Endodermal cell (in vitro differentiated cells): Measurements from ENCODE around the gene METAP1D. TPM values are rescaled to one million over a fixed set of nuclear protein-coding genes. Genes with fewer than 3 reads are reported as not detected.

Experiments used
- DNase-seq: peaks from one replicate; pipeline ENCODE4 v3.0.0-alpha.2; 2017
- H3K27ac ChIP-seq: 2 replicates; pipeline ENCODE4 v1.5.1; 2013; ENCODE audit warnings: mild to moderate bottlenecking, low read depth, low read length, moderate library complexity
- H3K27me3 ChIP-seq: 2 replicates; pipeline ENCODE4 v1.6.1; 2013; ENCODE audit warnings: mild to moderate bottlenecking, low read length, moderate library complexity; ENCODE audit not compliant: insufficient read depth, control insufficient read depth, poor library complexity, severe bottlenecking
- H3K36me3 ChIP-seq: 2 replicates; pipeline ENCODE4 v1.7.0; 2013; ENCODE audit warnings: mild to moderate bottlenecking, low read length, moderate library complexity; ENCODE audit not compliant: control insufficient read depth, insufficient read depth
- H3K4me1 ChIP-seq: one replicate; pipeline ENCODE4 v1.7.0; 2013; ENCODE audit warnings: low read length; ENCODE audit not compliant: control insufficient read depth, insufficient read depth
- H3K4me3 ChIP-seq: 2 replicates; pipeline ENCODE4 v1.5.1; 2013; ENCODE audit warnings: mild to moderate bottlenecking, low read length, moderate library complexity
- H3K9ac ChIP-seq: 2 replicates; pipeline ENCODE4 v1.6.1; 2013; ENCODE audit warnings: mild to moderate bottlenecking, low read length, moderate library complexity; ENCODE audit not compliant: poor library complexity, severe bottlenecking; ENCODE audit errors: extremely low read depth
- H3K9me3 ChIP-seq: 2 replicates; pipeline ENCODE4 v1.6.1; 2013; ENCODE audit warnings: mild to moderate bottlenecking, low read length, moderate library complexity; ENCODE audit not compliant: control insufficient read depth
- H3K27ac Mint-ChIP-seq: 2 replicates; pipeline ENCODE4 v1.8.0; 2020; ENCODE audit warnings: mixed read lengths
- H3K27me3 Mint-ChIP-seq: 2 replicates; pipeline ENCODE4 v1.8.0; 2021; ENCODE audit warnings: mild to moderate bottlenecking, mixed read lengths; ENCODE audit not compliant: insufficient read depth
- H3K36me3 Mint-ChIP-seq: 2 replicates; pipeline ENCODE4 v1.8.0; 2020; ENCODE audit warnings: low read depth, mixed read lengths
- H3K4me1 Mint-ChIP-seq: 2 replicates; pipeline ENCODE4 v1.8.0; 2020; ENCODE audit warnings: mixed read lengths
- H3K4me3 Mint-ChIP-seq: 2 replicates; pipeline ENCODE4 v1.8.0; 2020; ENCODE audit warnings: mild to moderate bottlenecking, moderate library complexity, mixed read lengths
- H3K9me3 Mint-ChIP-seq: 2 replicates; pipeline ENCODE4 v1.8.0; 2020; ENCODE audit warnings: mild to moderate bottlenecking, mixed read lengths
- WGBS, 2 experiments: methylation state at CpG; one replicate each; pipeline versions ENCODE4 v1.1.5 to v1.1.7; 2013; ENCODE audit warnings: missing lambda C conversion rate in 2 of 2, mixed read lengths in 1 of 2; ENCODE audit not compliant: insufficient coverage in 1 of 2, insufficient read length in 1 of 2; 5-methylcytosine and 5-hydroxymethylcytosine counted together
- total RNA-seq, 2 donors: library from RNA; stranded (reverse); fragmentation: NEBNext Ultra II Directional in 1 of 2; extraction: Animal tissue kit (Norgen Biotek cat#: 25700) in 1 of 2; gene quantifications; 2 replicates in 1 of 2; 3 replicates in 1 of 2; pipeline ENCODE4 v1.2.1, GENCODE V29; 2021
- TF ChIP-seq, protein P1 (sequence below): fragments of 200-600 bp; sonication (generic); conservative IDR thresholded peaks from 2 replicates; pipeline ENCODE4 v1.5.0; 2021; ENCODE audit warnings: antibody characterized with exemption, mild to moderate bottlenecking

The METAP1D gene
- total RNA-seq, 2 donors from 2014 or later = 6.0 to 6.5 TPM

DNA sequence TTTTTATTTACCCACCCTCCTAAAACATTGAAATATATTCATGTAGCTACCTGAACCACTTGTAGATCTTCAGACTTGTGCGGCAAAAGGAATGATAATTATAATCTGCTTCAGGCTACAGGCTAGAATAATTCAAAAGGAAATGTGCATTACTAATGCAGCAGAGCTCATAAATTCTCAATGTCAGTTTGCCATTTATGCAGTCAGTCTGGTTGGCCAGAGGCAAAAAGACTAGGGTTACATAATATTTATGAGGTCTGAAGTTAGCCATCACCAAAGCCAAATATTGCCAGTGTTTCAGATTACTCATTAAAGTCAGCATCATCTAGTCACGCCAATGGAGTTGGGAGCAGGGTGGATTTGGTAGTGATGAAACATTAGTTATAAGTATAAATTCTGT lies 38.9 kb downstream of the METAP1D start:
- Mint-ChIP-seq H3K36me3 (no peaks in the 10 kb centered on the region), H3K4me1 (no peaks in the 10 kb centered on the region), H3K27me3 (no peaks in the 10 kb centered on the region), H3K27ac (no peak overlapping the region), H3K4me3 (no peak overlapping the region), H3K9me3 (no peaks in the 10 kb centered on the region)
- Histone ChIP-seq H3K27ac (peak overlapping the region; percentile 16), H3K9ac (no peak overlapping the region), H3K36me3 (no peaks in the 10 kb centered on the region), H3K9me3 (no peaks in the 10 kb centered on the region), H3K4me3 (no peak overlapping the region), H3K27me3 (no peaks in the 10 kb centered on the region), H3K4me1 (no peaks in the 10 kb centered on the region)
- no peak for DNase-seq
- WGBS, 2 experiments = 67 to 96% methylated on average over 1 of the region's 2 CpGs
- TF ChIP-seq, protein P1, sequence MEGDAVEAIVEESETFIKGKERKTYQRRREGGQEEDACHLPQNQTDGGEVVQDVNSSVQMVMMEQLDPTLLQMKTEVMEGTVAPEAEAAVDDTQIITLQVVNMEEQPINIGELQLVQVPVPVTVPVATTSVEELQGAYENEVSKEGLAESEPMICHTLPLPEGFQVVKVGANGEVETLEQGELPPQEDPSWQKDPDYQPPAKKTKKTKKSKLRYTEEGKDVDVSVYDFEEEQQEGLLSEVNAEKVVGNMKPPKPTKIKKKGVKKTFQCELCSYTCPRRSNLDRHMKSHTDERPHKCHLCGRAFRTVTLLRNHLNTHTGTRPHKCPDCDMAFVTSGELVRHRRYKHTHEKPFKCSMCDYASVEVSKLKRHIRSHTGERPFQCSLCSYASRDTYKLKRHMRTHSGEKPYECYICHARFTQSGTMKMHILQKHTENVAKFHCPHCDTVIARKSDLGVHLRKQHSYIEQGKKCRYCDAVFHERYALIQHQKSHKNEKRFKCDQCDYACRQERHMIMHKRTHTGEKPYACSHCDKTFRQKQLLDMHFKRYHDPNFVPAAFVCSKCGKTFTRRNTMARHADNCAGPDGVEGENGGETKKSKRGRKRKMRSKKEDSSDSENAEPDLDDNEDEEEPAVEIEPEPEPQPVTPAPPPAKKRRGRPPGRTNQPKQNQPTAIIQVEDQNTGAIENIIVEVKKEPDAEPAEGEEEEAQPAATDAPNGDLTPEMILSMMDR = no peak

DNA sequence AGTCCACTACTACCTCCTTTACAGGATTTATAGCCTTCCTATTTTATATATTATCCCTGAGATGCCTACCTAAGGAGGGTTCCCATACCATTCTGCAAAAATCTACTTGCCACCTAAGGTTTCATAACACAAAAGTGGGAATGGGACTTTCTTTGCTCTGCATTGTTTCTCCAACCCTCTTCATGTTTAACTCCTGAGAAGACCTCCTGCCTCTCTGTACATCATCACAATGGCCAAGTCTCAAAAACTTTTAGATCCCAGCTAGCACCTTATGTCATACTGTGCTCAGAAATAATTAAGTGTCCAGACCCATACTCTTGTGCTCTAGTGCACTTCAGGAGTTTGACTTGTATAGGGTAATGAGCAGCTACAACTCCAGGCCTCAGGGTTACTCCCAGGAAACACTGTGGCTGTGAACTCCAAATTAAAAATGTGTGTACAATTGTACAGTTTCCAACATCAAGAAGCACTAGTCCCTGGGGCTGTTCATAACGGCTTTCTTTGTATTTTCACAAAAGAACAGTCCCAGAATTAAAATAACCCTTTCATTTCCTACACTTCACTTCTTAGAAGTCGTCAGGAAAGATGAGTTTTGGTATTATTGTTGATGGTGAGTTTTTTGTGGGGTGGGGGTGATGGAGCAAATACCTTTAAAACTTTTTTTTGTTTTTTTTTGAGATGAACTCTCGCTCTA lies 39.4 kb downstream of the METAP1D start:
- Histone ChIP-seq H3K4me3 (no peak overlapping the region), H3K36me3 (no peaks in the 10 kb centered on the region), H3K27ac (peak overlapping the region; percentile 16), H3K9ac (no peak overlapping the region), H3K4me1 (no peaks in the 10 kb centered on the region), H3K27me3 (no peaks in the 10 kb centered on the region), H3K9me3 (no peaks in the 10 kb centered on the region)
- no peak overlapping the region for H3K27ac Mint-ChIP-seq
- TF ChIP-seq, protein P1 = no peak
- no peak for DNase-seq
- no peaks in the 10 kb centered on the region for H3K36me3 Mint-ChIP-seq
- H3K9me3 Mint-ChIP-seq = no peaks in the 10 kb centered on the region
- WGBS, 2 experiments = 96 to 100% methylated on average over 1 to 2 of the region's 3 CpGs
- no peak overlapping the region for H3K4me3 Mint-ChIP-seq
- H3K4me1 Mint-ChIP-seq = no peaks in the 10 kb centered on the region
- H3K27me3 Mint-ChIP-seq = no peaks in the 10 kb centered on the region

DNA sequence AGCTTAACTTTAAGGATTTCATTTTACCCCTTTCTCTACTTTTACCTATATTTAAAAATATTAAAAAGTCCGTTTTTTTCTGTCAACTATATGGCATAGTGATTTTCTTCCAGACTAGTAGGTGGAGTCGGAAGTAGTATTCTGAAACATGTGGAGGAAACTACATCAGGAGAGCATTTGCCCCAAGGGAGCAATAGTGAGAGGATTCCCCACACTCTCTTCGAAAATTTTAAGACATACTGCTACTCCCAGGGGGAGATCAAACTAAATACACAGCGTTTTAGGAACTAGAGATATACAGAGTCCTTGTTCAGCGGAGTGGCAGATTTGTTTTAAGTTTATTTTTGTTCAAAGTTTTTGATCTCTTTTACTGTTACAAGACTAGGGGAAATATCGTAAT lies 40.6 kb downstream of the METAP1D start:
- H3K27me3 ChIP-seq = no peaks in the 10 kb centered on the region
- no peak overlapping the region for H3K4me3 ChIP-seq
- no peaks in the 10 kb centered on the region for H3K27me3 Mint-ChIP-seq
- H3K9me3 Mint-ChIP-seq = no peaks in the 10 kb centered on the region
- TF ChIP-seq, protein P1 = no peak
- no peak overlapping the region for H3K27ac Mint-ChIP-seq
- no peak for DNase-seq
- H3K9me3 ChIP-seq = no peaks in the 10 kb centered on the region
- H3K9ac ChIP-seq = no peak overlapping the region
- no peak overlapping the region for H3K4me3 Mint-ChIP-seq
- H3K27ac ChIP-seq = no peak overlapping the region
- H3K4me1 ChIP-seq = no peaks in the 10 kb centered on the region
- 91 to 93% methylated on average over 3 to 6 of the region's 6 CpGs for WGBS, 2 experiments
- H3K36me3 ChIP-seq = no peaks in the 10 kb centered on the region
- H3K36me3 Mint-ChIP-seq = no peaks in the 10 kb centered on the region
- no peaks in the 10 kb centered on the region for H3K4me1 Mint-ChIP-seq
